ENCODE results near the gene KSR1.

KSR1 gene

GRCh38 chr17:27481327-27481726 is 25.1 kb downstream of the KSR1 start:
- no peak overlapping the region for H3K4me3 ChIP-seq (ENCODE audit: low read length in 2 of 2)
- no peaks in the 10 kb centered on the region for H3K27me3 ChIP-seq (ENCODE audit: control insufficient read depth in 3 of 3, insufficient read depth in 3 of 3, low read depth in 1 of 3, low read length in 3 of 3)
- no peak overlapping the region for H2BK5ac ChIP-seq (ENCODE audit: low read length)
- H2BK15ac ChIP-seq (ENCODE audit: low read length) = no peak overlapping the region
- no peak for DNase-seq (ENCODE audit: low spot score)
- WGBS, 2 donors (ENCODE audit: extremely low coverage in 2 of 2, insufficient read length in 2 of 2, insufficient replicate concordance in 1 of 2) = no CpG with 5 or more reads among the region's 4 CpGs
- H3K4me2 ChIP-seq (ENCODE audit: insufficient read depth, low read length, poor library complexity, severe bottlenecking) = no peak overlapping the region
- no peak overlapping the region for H3K9ac ChIP-seq (ENCODE audit: low read depth, low read length, poor library complexity)
- H3K27ac ChIP-seq (replicated peaks; ENCODE audit: low read length) = no peak overlapping the region
- peaks cover 0 to 7% of the 10 kb centered on the region in 2 donors for H3K4me1 ChIP-seq (ENCODE audit: control insufficient read depth in 2 of 2, insufficient read depth in 1 of 2, low read depth in 1 of 2, low read length in 2 of 2)
- no peak overlapping the region for H3K14ac ChIP-seq (ENCODE audit: low read length)
- no peak overlapping the region for H2AFZ ChIP-seq (ENCODE audit: low read length)
- peaks cover 6% of the 10 kb centered on the region for H3K79me1 ChIP-seq (ENCODE audit: low read depth, low read length)
- H2BK120ac ChIP-seq (ENCODE audit: low read depth, low read length) = no peak overlapping the region
- no peaks in the 10 kb centered on the region for H3K36me3 ChIP-seq (replicated peaks in 1 of 2; ENCODE audit: control insufficient read depth in 2 of 2, insufficient read depth in 2 of 2, low read length in 2 of 2)
- H3K23ac ChIP-seq (ENCODE audit: low read depth, low read length, poor library complexity) = no peak overlapping the region
- H2BK12ac ChIP-seq (ENCODE audit: low read length) = no peak overlapping the region
- no peak overlapping the region for H4K8ac ChIP-seq (ENCODE audit: low read depth, low read length)
- H3K18ac ChIP-seq (ENCODE audit: low read length) = no peak overlapping the region
- H2AK5ac ChIP-seq (ENCODE audit: low read depth, low read length) = no peak overlapping the region
- no peak overlapping the region for H4K91ac ChIP-seq (ENCODE audit: low read depth, low read length, poor library complexity)
- no peaks in the 10 kb centered on the region for H3K9me3 ChIP-seq (replicated peaks in 1 of 2; ENCODE audit: control insufficient read depth in 2 of 2, insufficient read depth in 1 of 2, low read depth in 1 of 2, low read length in 2 of 2)
- H3K4ac ChIP-seq (ENCODE audit: low read length) = no peak overlapping the region

- Histone ChIP-seq H3K4me2 (ENCODE audit: insufficient read depth, low read length, poor library complexity, severe bottlenecking) (no peak overlapping the region), H3K14ac (ENCODE audit: low read length) (no peak overlapping the region), H3K79me1 (ENCODE audit: low read depth, low read length) (no peaks in the 10 kb centered on the region), H2BK120ac (ENCODE audit: low read depth, low read length) (no peak overlapping the region), H2BK15ac (ENCODE audit: low read length) (no peak overlapping the region), H3K9me3 (replicated peaks in 1 of 2; ENCODE audit: control insufficient read depth in 2 of 2, insufficient read depth in 1 of 2, low read depth in 1 of 2, low read length in 2 of 2) (peaks cover 0 to 2% of the 10 kb centered on the region in 2 donors), H2AK5ac (ENCODE audit: low read depth, low read length) (no peak overlapping the region), H2BK12ac (ENCODE audit: low read length) (no peak overlapping the region), H3K4me1 (ENCODE audit: control insufficient read depth in 2 of 2, insufficient read depth in 1 of 2, low read depth in 1 of 2, low read length in 2 of 2) (peaks cover 0 to 14% of the 10 kb centered on the region in 2 donors), H2AFZ (ENCODE audit: low read length) (no peak overlapping the region), H3K4ac (ENCODE audit: low read length) (no peak overlapping the region), H4K91ac (ENCODE audit: low read depth, low read length, poor library complexity) (no peak overlapping the region), H3K23ac (ENCODE audit: low read depth, low read length, poor library complexity) (no peak overlapping the region), H3K36me3 (replicated peaks in 1 of 2; ENCODE audit: control insufficient read depth in 2 of 2, insufficient read depth in 2 of 2, low read length in 2 of 2) (no peaks in the 10 kb centered on the region), H2BK5ac (ENCODE audit: low read length) (no peak overlapping the region), H3K9ac (ENCODE audit: low read depth, low read length, poor library complexity) (no peak overlapping the region), H3K18ac (ENCODE audit: low read length) (peak overlapping the region; percentile 24), H4K8ac (ENCODE audit: low read depth, low read length) (no peak overlapping the region), H3K27me3 (ENCODE audit: control insufficient read depth in 3 of 3, insufficient read depth in 3 of 3, low read depth in 1 of 3, low read length in 3 of 3) (no peaks in the 10 kb centered on the region), H3K4me3 (ENCODE audit: low read length in 2 of 2) (peak overlapping the region in 1 of 2 donors; percentile 22), H3K27ac (replicated peaks; ENCODE audit: low read length) (no peak overlapping the region)
- WGBS, 2 donors (ENCODE audit: extremely low coverage in 2 of 2, insufficient read length in 2 of 2, insufficient replicate concordance in 1 of 2) = no CpG with 5 or more reads among the region's 2 CpGs
- DNase-seq (ENCODE audit: low spot score) = no peak
These were observed 28.9 kb downstream of the KSR1 start for GRCh38 chr17:27485125-27485524.

GRCh38 chr17:27485716-27486495 is 29.7 kb downstream of the KSR1 start:
- Histone ChIP-seq H3K27ac (replicated peaks; ENCODE audit: low read length) (no peak overlapping the region), H3K14ac (ENCODE audit: low read length) (no peak overlapping the region)
- 100% methylated on average over 1 of the region's 8 CpGs; no CpG with 5 or more reads in 1 of the 2 donors for WGBS, 2 donors (ENCODE audit: extremely low coverage in 2 of 2, insufficient read length in 2 of 2, insufficient replicate concordance in 1 of 2)

GRCh38 chr17:27486741-27487140 is 30.5 kb downstream of the KSR1 start:
- Histone ChIP-seq H3K18ac (ENCODE audit: low read length) (no peak overlapping the region), H2BK15ac (ENCODE audit: low read length) (no peak overlapping the region), H4K91ac (ENCODE audit: low read depth, low read length, poor library complexity) (no peak overlapping the region), H3K79me1 (ENCODE audit: low read depth, low read length) (no peaks in the 10 kb centered on the region), H4K8ac (ENCODE audit: low read depth, low read length) (no peak overlapping the region), H3K4me1 (ENCODE audit: control insufficient read depth in 2 of 2, insufficient read depth in 1 of 2, low read depth in 1 of 2, low read length in 2 of 2) (peaks cover 8 to 15% of the 10 kb centered on the region in 2 donors), H3K14ac (ENCODE audit: low read length) (no peak overlapping the region), H3K27ac (replicated peaks; ENCODE audit: low read length) (no peak overlapping the region), H3K4me3 (ENCODE audit: low read length in 2 of 2) (no peak overlapping the region), H3K27me3 (ENCODE audit: control insufficient read depth in 3 of 3, insufficient read depth in 3 of 3, low read depth in 1 of 3, low read length in 3 of 3) (no peaks in the 10 kb centered on the region), H2AFZ (ENCODE audit: low read length) (no peak overlapping the region), H3K9me3 (replicated peaks in 1 of 2; ENCODE audit: control insufficient read depth in 2 of 2, insufficient read depth in 1 of 2, low read depth in 1 of 2, low read length in 2 of 2) (peaks cover 0 to 2% of the 10 kb centered on the region in 2 donors), H2BK12ac (ENCODE audit: low read length) (no peak overlapping the region), H2AK5ac (ENCODE audit: low read depth, low read length) (no peak overlapping the region), H2BK120ac (ENCODE audit: low read depth, low read length) (no peak overlapping the region), H3K9ac (ENCODE audit: low read depth, low read length, poor library complexity) (no peak overlapping the region), H3K4me2 (ENCODE audit: insufficient read depth, low read length, poor library complexity, severe bottlenecking) (no peak overlapping the region), H3K4ac (ENCODE audit: low read length) (no peak overlapping the region), H2BK5ac (ENCODE audit: low read length) (no peak overlapping the region), H3K23ac (ENCODE audit: low read depth, low read length, poor library complexity) (no peak overlapping the region), H3K36me3 (replicated peaks in 1 of 2; ENCODE audit: control insufficient read depth in 2 of 2, insufficient read depth in 2 of 2, low read length in 2 of 2) (no peaks in the 10 kb centered on the region)
- DNase-seq (ENCODE audit: low spot score) = no peak
- no CpG with 5 or more reads among the region's 5 CpGs for WGBS, 2 donors (ENCODE audit: extremely low coverage in 2 of 2, insufficient read length in 2 of 2, insufficient replicate concordance in 1 of 2)

More at GRCh38 chr17:27485716-27486495, 29.7 kb downstream of the KSR1 start:
- no peak overlapping the region for H2BK15ac ChIP-seq (ENCODE audit: low read length)
- H3K23ac ChIP-seq (ENCODE audit: low read depth, low read length, poor library complexity) = no peak overlapping the region
- H3K9ac ChIP-seq (ENCODE audit: low read depth, low read length, poor library complexity) = no peak overlapping the region
- no peaks in the 10 kb centered on the region for H3K79me1 ChIP-seq (ENCODE audit: low read depth, low read length)
- H3K18ac ChIP-seq (ENCODE audit: low read length) = peak overlapping the region; percentile 46
- H2BK12ac ChIP-seq (ENCODE audit: low read length) = no peak overlapping the region
- H4K91ac ChIP-seq (ENCODE audit: low read depth, low read length, poor library complexity) = no peak overlapping the region
- H3K4ac ChIP-seq (ENCODE audit: low read length) = no peak overlapping the region
- H4K8ac ChIP-seq (ENCODE audit: low read depth, low read length) = no peak overlapping the region
- no peak for DNase-seq (ENCODE audit: low spot score)
- H3K27me3 ChIP-seq (ENCODE audit: control insufficient read depth in 3 of 3, insufficient read depth in 3 of 3, low read depth in 1 of 3, low read length in 3 of 3) = no peaks in the 10 kb centered on the region
- peak overlapping the region in 1 of 2 donors; percentile 44 for H3K4me3 ChIP-seq (ENCODE audit: low read length in 2 of 2)
- H3K36me3 ChIP-seq (replicated peaks in 1 of 2; ENCODE audit: control insufficient read depth in 2 of 2, insufficient read depth in 2 of 2, low read length in 2 of 2) = no peaks in the 10 kb centered on the region
- H2BK120ac ChIP-seq (ENCODE audit: low read depth, low read length) = no peak overlapping the region
- peaks cover 3 to 14% of the 10 kb centered on the region in 2 donors for H3K4me1 ChIP-seq (ENCODE audit: control insufficient read depth in 2 of 2, insufficient read depth in 1 of 2, low read depth in 1 of 2, low read length in 2 of 2)
- H2AFZ ChIP-seq (ENCODE audit: low read length) = no peak overlapping the region
- H2AK5ac ChIP-seq (ENCODE audit: low read depth, low read length) = peak overlapping the region; percentile 26
- no peak overlapping the region for H2BK5ac ChIP-seq (ENCODE audit: low read length)
- H3K9me3 ChIP-seq (replicated peaks in 1 of 2; ENCODE audit: control insufficient read depth in 2 of 2, insufficient read depth in 1 of 2, low read depth in 1 of 2, low read length in 2 of 2) = peaks cover 0 to 2% of the 10 kb centered on the region in 2 donors
- H3K4me2 ChIP-seq (ENCODE audit: insufficient read depth, low read length, poor library complexity, severe bottlenecking) = no peak overlapping the region
